HG03378 (cell line): Measurements from ENCODE around the gene ARL3.
"Not testable (repeated sequence)": the region's sequence is repeated elsewhere in the genome, so short reads cannot be mapped to it uniquely, and the experiment has no call there.

Experiments
- ATAC-seq: cut with Tn5 transposase; IDR thresholded peaks from one replicate; pipeline ENCODE4 v1.9.1; 2021; ENCODE audit warnings: mild to moderate bottlenecking, moderate library complexity; ENCODE audit not compliant: unreplicated experiment

Gene ARL3

GRCh38 chr10:102674566-102674965 lies 39.6 kb downstream of the ARL3 start:
- ATAC-seq, result no peak

DNA sequence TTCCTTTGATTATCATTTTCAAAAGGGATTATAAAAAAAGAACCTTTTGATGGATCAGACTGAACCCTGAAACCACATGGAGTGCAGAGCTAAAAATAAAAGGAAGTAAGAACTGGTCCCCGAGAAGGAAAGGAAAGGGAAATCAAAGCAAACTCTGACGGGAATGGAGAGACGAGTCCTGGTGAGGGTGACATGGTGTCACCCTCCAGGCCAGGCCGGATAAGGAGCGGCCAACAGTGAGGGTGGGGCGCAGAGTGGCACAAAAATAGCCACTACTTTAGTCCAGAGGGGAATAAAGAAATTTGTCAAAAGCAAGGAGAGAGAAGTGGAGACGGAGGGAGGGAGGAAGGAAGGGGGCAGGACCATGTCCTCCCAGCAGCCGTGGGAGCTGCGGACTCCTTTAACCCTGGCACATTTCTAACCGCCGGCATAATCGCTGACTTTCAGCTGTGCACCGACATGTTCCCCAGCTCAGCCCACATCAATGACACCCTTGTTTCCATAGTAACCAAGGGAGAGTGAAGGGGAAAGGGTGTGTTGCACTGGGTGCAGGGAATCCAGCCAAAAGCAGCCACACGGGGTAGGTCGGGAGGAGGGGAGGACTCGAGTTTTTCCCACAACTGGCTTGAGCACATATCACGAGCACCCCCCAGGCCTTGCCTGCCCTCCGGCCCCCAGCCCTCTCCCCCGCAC lies 40.2 kb downstream of the ARL3 start:
- ATAC-seq, result no peak

DNA sequence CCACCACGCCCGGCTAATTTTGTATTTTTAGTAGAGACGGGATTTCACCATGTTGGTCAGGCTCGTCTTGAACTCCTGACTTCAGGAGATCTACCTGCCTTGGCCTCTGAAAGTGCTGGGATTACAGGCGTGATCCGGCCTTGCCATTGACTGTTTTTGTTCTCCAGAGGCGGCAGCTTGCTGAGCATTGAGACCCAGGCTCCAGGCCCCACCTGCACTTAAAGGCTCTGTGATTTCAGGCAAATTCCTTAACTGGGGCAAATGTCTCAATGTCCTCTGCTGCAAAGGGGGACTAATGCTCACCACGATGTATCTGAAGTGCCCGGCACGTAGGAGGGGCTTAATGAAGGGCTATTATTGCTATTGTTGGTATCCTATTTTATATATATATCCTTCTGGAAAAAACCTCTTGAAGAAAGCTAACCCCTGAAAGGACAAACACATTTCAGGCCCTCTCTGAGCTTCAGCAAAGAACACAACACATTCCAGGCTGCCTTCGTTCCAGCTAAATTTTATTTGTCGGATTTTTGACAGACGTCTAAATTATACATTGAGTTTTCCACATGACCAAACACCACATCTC lies 40.9 kb downstream of the ARL3 start:
- no peak for ATAC-seq

GRCh38 chr10:102670871-102671434 lies 43.2 kb downstream of the ARL3 start:
- no peak for ATAC-seq

DNA sequence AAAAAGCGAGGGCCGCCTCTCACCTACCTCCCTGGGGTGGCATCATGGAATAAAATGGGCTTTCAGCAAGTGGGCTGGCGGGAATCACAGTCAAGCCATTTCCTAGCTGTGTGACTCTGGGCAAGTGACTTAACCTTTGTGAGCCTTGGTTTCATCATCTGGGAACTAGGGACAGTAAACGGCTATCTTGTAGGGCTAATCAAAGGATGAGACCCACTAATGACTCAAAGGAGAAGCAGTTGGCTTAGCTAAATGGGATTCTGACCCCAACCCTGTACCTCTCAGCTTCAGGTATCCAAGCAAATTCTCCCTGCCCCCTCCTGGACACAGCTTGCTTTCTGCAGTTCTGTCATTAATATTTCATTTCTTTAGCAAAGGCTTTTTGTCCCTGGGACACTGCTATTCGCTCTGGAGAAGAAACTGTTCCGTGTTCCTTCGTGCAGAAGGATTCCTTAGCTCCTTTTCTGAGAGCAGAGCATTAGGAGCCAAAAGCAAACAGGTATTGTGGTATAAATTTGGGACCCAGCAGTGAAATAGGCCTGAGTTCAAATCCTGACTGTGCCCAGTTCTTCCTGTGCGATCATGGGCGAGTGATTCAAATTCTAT lies 44.0 kb downstream of the ARL3 start:
- no peak for ATAC-seq

DNA sequence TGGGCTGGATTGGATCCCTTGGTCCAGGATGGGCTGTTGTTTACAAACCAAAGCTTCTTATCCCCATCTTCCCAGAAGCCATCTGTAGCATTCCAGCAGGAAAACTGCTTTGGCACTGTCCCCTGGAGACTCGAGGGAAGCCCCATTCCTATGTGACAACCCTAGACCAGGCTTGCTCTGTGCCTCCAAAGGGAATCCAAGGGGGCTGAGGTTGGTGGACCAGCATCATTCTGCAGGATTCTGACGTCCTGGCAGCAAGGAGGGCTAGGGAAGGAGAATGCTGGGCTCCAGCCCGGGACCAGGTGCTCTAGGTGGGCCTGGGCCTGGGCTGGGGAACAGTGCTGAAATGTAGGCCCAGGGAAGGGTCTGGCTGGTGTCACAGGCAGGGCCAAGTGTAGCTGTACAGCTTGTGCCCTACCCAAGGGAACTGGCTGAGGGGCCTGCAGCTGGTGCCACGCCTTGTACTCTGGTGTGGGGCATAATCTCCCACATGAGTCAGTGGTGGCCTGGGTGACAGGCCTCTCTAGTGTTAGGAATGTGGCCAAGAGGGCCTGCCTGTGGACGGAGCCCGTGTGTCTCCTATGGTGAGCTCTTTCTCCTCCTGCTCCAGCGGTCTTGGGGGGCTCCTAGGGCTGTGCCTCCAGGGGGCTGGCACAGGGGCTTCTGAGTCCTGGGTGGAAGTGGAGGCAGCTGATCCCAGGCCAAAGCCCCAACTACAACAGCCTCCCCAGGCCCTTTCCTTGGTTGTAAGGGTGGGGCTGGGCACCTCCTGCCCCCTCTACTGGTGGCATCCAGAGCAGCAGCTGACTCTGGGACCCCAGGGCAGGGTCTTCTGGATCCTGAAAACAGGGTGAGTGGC lies 44.8 kb downstream of the ARL3 start:
- no peak for ATAC-seq

- ATAC-seq, result no peak
Observed at GRCh38 chr10:102668326-102669107, 45.7 kb downstream of the ARL3 start.

DNA sequence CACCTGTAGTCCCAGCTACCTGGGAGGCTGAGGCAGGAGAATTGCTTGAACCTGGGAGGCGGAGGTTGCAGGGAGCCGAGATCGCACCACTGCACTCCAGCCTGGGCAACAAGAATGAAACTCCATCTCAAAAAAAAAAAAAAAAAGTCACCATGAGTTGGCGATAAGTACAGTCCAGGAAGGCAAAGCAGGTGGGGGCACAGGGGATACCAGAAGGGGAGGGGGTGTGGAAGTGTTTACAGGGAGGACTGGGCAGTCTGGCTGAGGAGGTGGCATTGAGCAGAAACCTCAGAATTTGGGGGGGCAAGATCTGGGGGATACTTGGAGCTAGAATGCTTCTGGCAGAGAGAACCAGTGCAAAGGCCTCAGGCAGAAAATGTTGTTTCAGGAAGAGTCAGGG lies 46.8 kb downstream of the ARL3 start:
- ATAC-seq, result not testable (repeated sequence)

DNA sequence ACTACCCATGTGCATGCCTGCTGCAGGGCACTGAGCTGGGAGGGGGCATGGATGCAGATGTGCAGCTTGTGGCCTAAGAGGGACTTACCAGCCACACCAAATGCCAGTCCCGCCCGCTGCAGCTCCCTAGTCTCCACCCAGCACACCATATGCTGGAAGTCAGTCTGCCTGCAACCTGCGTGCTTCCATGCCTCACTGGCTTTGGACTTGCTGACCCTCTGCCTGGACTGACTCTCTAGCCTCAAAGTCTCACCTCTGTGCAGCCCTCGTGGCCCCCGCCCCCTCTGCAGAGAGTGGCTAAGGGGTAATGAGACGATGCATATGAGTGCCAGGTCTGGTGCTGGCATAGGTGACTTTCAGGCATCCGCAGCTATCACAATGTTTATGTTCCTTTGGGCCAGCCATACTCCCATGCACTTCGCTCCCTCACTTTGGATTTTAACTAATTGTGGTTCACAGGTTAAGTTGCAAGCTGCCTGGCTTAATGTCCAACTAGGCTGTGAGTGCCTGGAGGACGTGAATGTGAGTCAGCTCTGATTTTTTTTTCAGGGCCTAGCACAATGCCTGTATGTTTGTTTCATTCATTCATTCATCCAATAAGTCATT lies 48.2 kb downstream of the ARL3 start:
- ATAC-seq, result no peak

- ATAC-seq, result no peak
Observed at GRCh38 chr10:102661658-102662028, 52.6 kb downstream of the ARL3 start.

GRCh38 chr10:102660888-102661657 lies 53.1 kb downstream of the ARL3 start:
- ATAC-seq, result peak; percentile 52

DNA sequence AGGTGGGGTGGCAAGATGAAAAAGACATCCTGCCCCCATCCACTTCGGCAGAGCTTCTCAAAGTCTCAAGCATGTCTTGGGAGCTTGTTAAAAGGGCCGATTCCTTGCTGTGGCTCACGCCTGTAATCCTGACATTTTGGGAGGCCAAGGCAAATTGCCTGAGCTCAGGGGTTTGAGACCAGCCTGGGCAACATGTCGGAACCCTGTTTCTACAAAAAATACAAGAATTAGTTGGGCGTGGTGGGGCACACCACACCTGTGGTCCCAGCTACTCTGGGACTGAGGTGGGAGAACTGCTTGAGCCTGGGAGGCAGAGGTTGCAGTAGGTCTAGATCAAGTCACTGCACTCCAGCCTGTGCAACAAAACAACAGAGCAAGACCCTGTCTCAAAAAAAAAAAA lies 55.4 kb downstream of the ARL3 start:
- no peak for ATAC-seq

- ATAC-seq, result no peak
Observed at GRCh38 chr10:102657984-102658724, 56.0 kb downstream of the ARL3 start.

- no peak for ATAC-seq
Observed at GRCh38 chr10:102657451-102657850, 56.7 kb downstream of the ARL3 start.

GRCh38 chr10:102656791-102657371 lies 57.3 kb downstream of the ARL3 start:
- no peak for ATAC-seq

GRCh38 chr10:102656026-102656425 lies 58.2 kb downstream of the ARL3 start:
- ATAC-seq, result no peak

GRCh38 chr10:102654969-102655368 lies 59.2 kb downstream of the ARL3 start:
- ATAC-seq, result no peak

GRCh38 chr10:102654566-102654965 lies 59.6 kb downstream of the ARL3 start:
- ATAC-seq, result no peak
